ENCODE results near the gene ATXN7L3B. TPM values are rescaled to one million over a fixed set of nuclear protein-coding genes. Genes with fewer than 3 reads are reported as not detected.

The ATXN7L3B gene
- total and polyA plus RNA-seq, 2 donors (not counting 3 experiments of a cell fraction or from before 2014, with no cell fraction given), result 18.1 to 25.0 TPM

DNA sequence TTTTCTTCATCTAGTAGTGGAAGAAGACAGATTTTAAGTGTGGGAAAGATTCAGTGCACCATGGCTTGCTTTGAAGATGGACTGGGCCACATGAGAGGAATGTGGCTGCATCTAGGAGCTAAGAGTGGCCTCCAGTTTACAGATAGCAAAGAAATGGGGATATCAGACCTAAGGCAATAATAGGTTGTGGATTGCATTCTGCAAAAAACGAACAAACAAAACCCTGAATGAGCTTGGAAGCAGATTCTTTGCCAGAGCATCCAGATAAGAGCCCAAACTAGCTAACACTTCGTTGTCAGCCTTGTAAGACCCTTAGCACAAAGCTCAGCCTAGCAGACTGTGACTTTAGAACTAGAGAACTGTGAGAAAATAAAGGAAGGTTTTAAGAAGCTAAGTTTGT is 9.6 kb downstream of the ATXN7L3B start:
- no peaks in the 10 kb centered on the region for H3K4me1 ChIP-seq (ENCODE audit: control insufficient read depth, extremely low read depth, insufficient read depth, low read length)
- no TSS peak for BruUV-seq (replicated peaks)
- H3K27ac ChIP-seq (ENCODE audit: insufficient read depth, low read depth, low read length), result no peak overlapping the region
- no peaks in the 10 kb centered on the region for H3K27me3 ChIP-seq (ENCODE audit: control insufficient read depth in 2 of 2, insufficient read depth in 2 of 2, low read length in 2 of 2)
- CTCF ChIA-PET, result no interaction called here
- TF ChIP-seq MYC (IDR thresholded peaks at IDR 0.05; ENCODE audit: low read depth, low read length) (no peak), POLR2A (IDR thresholded peaks at IDR 0.05; ENCODE audit: low read depth, low read length) (no peak), POLR2AphosphoS5 (IDR thresholded peaks at IDR 0.05; ENCODE audit: insufficient read depth, low read depth, low read length) (no peak), FOS (IDR thresholded peaks at IDR 0.05; ENCODE audit: borderline replicate concordance, insufficient read depth, low read length) (no peak), EZH2 (IDR thresholded peaks at IDR 0.05; ENCODE audit: borderline replicate concordance, low read depth, low read length, severe bottlenecking) (no peak), GATA2 (IDR thresholded peaks at IDR 0.05; ENCODE audit: insufficient read depth, insufficient read length, low read depth, low read length) (no peak), JUN (IDR thresholded peaks at IDR 0.05; ENCODE audit: borderline replicate concordance, insufficient read depth, insufficient read length, low read depth) (no peak)
- TF ChIP-seq, protein P1, sequence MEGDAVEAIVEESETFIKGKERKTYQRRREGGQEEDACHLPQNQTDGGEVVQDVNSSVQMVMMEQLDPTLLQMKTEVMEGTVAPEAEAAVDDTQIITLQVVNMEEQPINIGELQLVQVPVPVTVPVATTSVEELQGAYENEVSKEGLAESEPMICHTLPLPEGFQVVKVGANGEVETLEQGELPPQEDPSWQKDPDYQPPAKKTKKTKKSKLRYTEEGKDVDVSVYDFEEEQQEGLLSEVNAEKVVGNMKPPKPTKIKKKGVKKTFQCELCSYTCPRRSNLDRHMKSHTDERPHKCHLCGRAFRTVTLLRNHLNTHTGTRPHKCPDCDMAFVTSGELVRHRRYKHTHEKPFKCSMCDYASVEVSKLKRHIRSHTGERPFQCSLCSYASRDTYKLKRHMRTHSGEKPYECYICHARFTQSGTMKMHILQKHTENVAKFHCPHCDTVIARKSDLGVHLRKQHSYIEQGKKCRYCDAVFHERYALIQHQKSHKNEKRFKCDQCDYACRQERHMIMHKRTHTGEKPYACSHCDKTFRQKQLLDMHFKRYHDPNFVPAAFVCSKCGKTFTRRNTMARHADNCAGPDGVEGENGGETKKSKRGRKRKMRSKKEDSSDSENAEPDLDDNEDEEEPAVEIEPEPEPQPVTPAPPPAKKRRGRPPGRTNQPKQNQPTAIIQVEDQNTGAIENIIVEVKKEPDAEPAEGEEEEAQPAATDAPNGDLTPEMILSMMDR (IDR thresholded peaks at IDR 0.05; ENCODE audit: extremely low read depth in 1 of 2, insufficient read depth in 1 of 2, low read depth in 1 of 2, low read length in 2 of 2), result no peak
- TF ChIP-seq, protein P2, sequence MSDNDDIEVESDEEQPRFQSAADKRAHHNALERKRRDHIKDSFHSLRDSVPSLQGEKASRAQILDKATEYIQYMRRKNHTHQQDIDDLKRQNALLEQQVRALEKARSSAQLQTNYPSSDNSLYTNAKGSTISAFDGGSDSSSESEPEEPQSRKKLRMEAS (IDR thresholded peaks at IDR 0.05; ENCODE audit: insufficient read depth, insufficient read length), result no peak
- intact Hi-C loops (cut with micrococcal nuclease), result no loop called here
- H3K79me2 ChIP-seq (ENCODE audit: control insufficient read depth, insufficient read depth, low read length), result peaks cover 1% of the 10 kb centered on the region
- no peak overlapping the region for H3K4me2 ChIP-seq (ENCODE audit: insufficient read depth, low read length)
- H3K9ac ChIP-seq (replicated peaks; ENCODE audit: extremely low read depth, insufficient read depth, low read length), result no peak overlapping the region
- DNase-seq (ENCODE audit: low read depth, low spot score), result no peak
- no peak for FAIRE-seq
- H3K9me1 ChIP-seq (replicated peaks; ENCODE audit: control insufficient read depth, extremely low read depth, insufficient read depth, low read length), result no peaks in the 10 kb centered on the region
- POLR2A ChIA-PET, result no interaction called here
- no peaks in the 10 kb centered on the region for H3K36me3 ChIP-seq (ENCODE audit: control insufficient read depth in 2 of 2, extremely low read depth in 1 of 2, insufficient read depth in 2 of 2, low read length in 2 of 2)
- no peak overlapping the region for H3K4me3 ChIP-seq (replicated peaks in 1 of 3; ENCODE audit: insufficient read depth in 1 of 3, low read depth in 1 of 3, low read length in 3 of 3)
- dilution Hi-C loops (cut with MboI; ENCODE audit: extremely low pct_ligation_motif_present, low sequenced_read_pairs), result no loop called here
- no peaks in the 10 kb centered on the region for H4K20me1 ChIP-seq (replicated peaks; ENCODE audit: control insufficient read depth, extremely low read depth, insufficient read depth, low read length)
- no peak overlapping the region for H2AFZ ChIP-seq (ENCODE audit: low read depth, low read length)
- H3K9me3 ChIP-seq (replicated peaks; ENCODE audit: control insufficient read depth, insufficient read depth, low read length), result no peaks in the 10 kb centered on the region

Data from endothelial cell of umbilical vein (primary cell).